Measurements from ENCODE around the gene PTPRD. TPM values are rescaled to one million over a fixed set of nuclear protein-coding genes. Genes with fewer than 3 reads are reported as not detected.

Gene PTPRD
- total and polyA plus RNA-seq, 9 of the 15 experiments (the other 6 are each of a cell fraction or from before 2014, with no cell fraction given) = 0.11 TPM; not detected in 8

GRCh38 chr9:8879284-8879683 lies 1733.5 kb downstream of the PTPRD start:
- no peak overlapping the region for H3K27ac ChIP-seq (ENCODE audit: extremely low read depth, low read depth, low read length)
- H3K9me1 ChIP-seq (ENCODE audit: control insufficient read depth, insufficient read depth, low read length) = no peaks in the 10 kb centered on the region
- no peak overlapping the region for H3K9ac ChIP-seq (ENCODE audit: insufficient read depth in 1 of 2, low read depth in 2 of 2, low read length in 2 of 2)
- in situ Hi-C loops (cut with MboI) (no loop called here), intact Hi-C loops (cut with micrococcal nuclease) (no loop called here)
- H3K4me1 ChIP-seq (replicated peaks in 1 of 2; ENCODE audit: control insufficient read depth in 2 of 2, insufficient read depth in 2 of 2, low read length in 2 of 2) = no peaks in the 10 kb centered on the region
- H3K4me3 ChIP-seq = no peak overlapping the region
- no peaks in the 10 kb centered on the region for H3K79me2 ChIP-seq (ENCODE audit: control insufficient read depth, insufficient read depth, low read length)
- ChIA-PET POLR2A (no interaction called here), CTCF (ENCODE audit: low intra/inter-chr PET ratio) (no interaction called here)
- WGBS (ENCODE audit: insufficient coverage, low coverage, missing lambda C conversion rate) = 0% methylated on average over 2 of the region's 2 CpGs
- BruUV-seq (replicated peaks) = no TSS peak
- H3K27me3 ChIP-seq (ENCODE audit: control insufficient read depth in 2 of 2, insufficient read depth in 2 of 2, low read length in 2 of 2) = no peaks in the 10 kb centered on the region
- no peaks in the 10 kb centered on the region for H3K9me3 ChIP-seq (replicated peaks; ENCODE audit: control insufficient read depth, insufficient read depth, low read depth, low read length)
- DNase-seq (ENCODE audit: extremely low read depth in 1 of 4, low spot score in 3 of 4) = no peak
- H3K36me3 ChIP-seq (ENCODE audit: control insufficient read depth, insufficient read depth, low read length) = no peaks in the 10 kb centered on the region
- no peak for FAIRE-seq
- no peaks in the 10 kb centered on the region for H4K20me1 ChIP-seq (replicated peaks; ENCODE audit: control insufficient read depth, insufficient read depth, low read length)
- ATAC-seq = no peak
- no peak overlapping the region for H3K4me2 ChIP-seq (ENCODE audit: insufficient read depth, low read length)
- H2AFZ ChIP-seq (ENCODE audit: low read depth, low read length) = no peak overlapping the region
- TF ChIP-seq U2AF1 (optimal IDR thresholded peaks at IDR 0.05; ENCODE audit: low read depth, low read length) (no peak), ZFP91 (CRISPR knock-in tag; IDR thresholded peaks at IDR 0.05) (no peak), ATF7 (IDR thresholded peaks at IDR 0.05) (no peak), UBTF (IDR thresholded peaks at IDR 0.05; ENCODE audit: borderline replicate concordance in 1 of 2, low read depth in 2 of 2, low read length in 2 of 2) (no peak), HDAC2 (IDR thresholded peaks at IDR 0.05) (no peak), PHF8 (IDR thresholded peaks at IDR 0.05; ENCODE audit: borderline replicate concordance, low read length) (no peak), CREB5 (CRISPR knock-in tag; IDR thresholded peaks at IDR 0.05) (no peak), JUNB (CRISPR knock-in tag; conservative IDR thresholded peaks at IDR 0.05) (no peak), ZC3H8 (IDR thresholded peaks at IDR 0.05) (no peak), ZNF263 (CRISPR knock-in tag; IDR thresholded peaks at IDR 0.05; ENCODE audit: borderline replicate concordance) (no peak), ZNF518B (CRISPR knock-in tag; IDR thresholded peaks at IDR 0.05) (no peak), HDAC6 (IDR thresholded peaks at IDR 0.05; ENCODE audit: low read depth, low read length) (no peak), PREB (CRISPR knock-in tag; IDR thresholded peaks at IDR 0.05) (no peak)
